OCI-M2 (cell line): Measurements from ENCODE around the gene ICA1L.

Experiments
- DNase-seq: peaks from one replicate; lab custom pipeline; 2025; ENCODE audit not compliant: unreplicated experiment; lab: John Stamatoyannopoulos, UW

Gene ICA1L

GRCh38 chr2:202782940-202783558 lies 88.5 kb downstream of the ICA1L start:
- DNase-seq: no peak

DNA sequence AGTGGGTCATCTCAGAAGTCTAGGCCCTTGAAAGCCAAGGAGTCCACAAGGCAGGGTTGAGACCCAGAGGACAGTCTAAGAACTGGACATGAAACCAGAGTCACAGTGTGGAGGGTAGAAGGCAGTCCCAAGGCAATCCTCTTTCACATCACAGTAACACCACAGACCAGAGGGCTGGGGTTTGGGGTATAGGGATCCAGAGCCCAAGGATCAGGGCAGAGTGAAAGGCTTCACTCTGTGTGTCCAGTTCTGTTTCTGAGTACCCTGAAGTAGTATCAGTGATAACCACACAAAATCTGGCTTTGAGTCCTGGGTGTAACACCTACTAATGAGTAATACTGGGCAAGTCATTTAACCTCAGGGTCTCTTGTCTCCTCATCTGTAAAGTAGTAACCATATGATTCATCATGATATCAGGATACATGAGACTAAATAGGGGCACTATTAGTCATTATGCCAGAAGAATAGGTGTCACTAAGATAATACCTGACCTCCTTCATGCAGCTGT lies 91.0 kb downstream of the ICA1L start:
- DNase-seq: no peak

DNA sequence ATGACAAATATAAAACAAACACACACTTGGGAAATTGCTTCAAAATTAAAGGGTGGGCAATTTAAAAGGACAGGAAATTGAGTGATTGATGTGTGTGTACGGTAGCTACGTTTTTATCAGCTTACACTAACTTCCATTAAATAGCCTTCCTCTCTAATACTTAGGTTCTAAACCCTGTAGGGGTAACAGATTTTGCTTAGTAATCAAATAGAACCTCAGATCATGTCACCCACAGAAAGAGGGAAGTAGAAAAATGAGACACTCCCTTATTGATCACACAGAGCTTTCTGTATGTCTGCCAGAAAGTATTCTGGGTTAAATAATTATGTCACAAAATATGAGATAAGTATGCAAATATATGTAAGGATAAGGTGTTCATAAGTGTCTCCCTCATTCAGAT lies 93.3 kb downstream of the ICA1L start:
- no peak for DNase-seq

DNA sequence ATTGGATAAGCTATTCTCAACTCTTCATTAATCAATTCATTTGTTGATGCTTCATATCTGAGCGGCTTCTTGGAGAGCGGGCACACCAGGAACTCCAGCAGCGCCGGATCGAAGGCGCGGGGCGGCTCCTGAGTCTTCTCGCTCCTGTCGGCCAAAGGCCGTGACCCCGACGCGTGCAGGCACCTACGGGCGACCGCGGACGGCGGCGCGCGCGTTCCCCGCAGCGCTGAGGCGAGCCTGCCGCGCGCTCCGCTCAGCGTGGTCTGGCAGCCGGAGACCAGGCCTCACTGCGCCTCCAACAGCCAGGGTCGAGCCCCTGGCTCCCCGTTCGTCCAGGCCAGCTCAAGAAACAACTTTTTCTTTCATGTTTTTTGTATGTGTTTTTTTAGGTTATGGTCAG lies 97.5 kb downstream of the ICA1L start:
- no peak for DNase-seq

DNA sequence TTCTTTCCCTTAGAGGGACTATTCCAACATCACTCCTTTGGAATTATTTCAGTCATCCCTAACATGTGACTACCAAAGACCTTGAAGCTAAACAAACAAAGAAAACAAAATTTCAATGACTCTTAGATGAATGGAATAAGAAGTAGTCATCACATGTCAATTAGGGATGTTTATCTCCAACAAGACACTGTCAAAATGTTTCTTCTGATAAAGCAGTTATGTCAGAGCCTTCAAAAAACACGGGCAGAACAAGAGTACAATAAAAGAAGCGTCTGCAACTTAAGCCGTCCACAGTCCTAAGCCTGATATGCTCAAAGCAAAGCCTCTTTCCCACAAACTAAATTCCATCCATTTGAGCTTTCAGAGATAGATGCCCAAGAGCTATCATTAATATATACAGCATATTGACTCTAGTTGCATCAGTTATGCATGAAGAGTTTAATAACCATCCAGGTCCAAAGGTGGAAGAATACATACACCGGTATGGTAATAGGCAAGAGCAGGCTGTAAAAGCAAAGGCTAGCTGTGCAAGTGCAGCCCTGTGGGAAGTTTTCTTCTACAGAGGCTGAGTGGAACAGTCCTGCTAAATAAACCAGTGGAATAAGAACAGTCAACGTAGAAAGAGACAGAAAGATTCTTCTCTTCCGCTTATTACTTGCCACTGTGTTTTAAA lies 98.1 kb downstream of the ICA1L start:
- no peak for DNase-seq

GRCh38 chr2:202771741-202772460 lies 99.7 kb downstream of the ICA1L start:
- no peak for DNase-seq

DNA sequence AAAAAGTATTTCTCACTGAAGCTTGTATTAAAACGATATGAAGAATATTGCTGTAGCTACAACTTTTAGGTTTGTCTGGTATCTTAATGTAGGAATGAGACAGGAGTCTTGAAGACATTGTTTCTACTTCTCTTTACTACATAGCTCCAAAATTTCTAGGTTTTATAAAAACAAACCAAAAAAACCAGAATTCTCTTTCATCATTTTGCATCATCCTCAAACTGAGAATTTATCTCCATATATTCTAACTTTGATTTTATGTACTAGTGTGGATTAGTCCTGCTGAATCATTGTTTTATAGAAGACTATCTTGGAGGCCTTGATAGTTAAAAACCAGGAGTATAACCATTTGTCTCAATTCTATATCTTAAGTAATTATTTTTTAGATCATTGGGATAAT lies 100.2 kb downstream of the ICA1L start:
- no peak for DNase-seq

DNA sequence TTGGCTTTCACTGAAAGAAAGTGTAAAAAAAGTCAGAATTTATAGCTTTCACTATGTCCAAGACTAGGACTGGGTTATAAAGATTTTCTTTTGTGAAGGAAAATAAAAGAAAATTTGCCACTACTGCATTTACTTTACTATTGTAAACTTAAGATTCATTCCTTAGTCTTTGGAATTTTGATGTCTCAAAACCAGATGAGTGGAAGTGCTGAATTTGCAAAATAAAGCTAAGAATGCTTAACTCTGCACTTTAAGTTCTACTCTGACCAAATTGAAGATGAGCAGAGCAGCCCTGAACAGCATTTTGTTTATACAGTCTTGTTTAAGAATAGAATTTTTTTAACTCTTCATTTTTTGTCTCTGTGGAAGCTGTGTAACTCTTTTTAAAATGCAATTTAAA lies 102.4 kb downstream of the ICA1L start:
- DNase-seq: no peak

DNA sequence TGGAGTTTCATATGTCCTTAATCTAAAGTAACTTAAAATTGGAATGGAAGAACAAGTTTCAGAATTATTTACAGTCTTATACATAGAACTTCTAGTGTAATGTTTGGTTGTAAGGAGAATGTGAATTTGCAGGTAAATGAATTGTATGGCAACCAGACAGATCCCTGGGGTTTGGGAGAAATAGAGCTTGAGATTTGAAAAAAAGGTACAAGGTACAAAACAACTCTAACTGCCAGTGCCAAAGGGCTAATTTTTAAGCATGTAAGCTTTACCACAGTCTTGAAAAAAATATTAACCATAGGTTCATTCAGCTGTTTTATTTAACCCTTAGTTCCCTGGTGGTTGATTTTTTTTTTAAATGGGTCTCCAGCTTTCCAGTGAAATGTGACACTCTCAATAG lies 103.3 kb downstream of the ICA1L start:
- DNase-seq: no peak

- DNase-seq: no peak
These were observed 106.1 kb downstream of the ICA1L start for GRCh38 chr2:202765436-202765835.

DNA sequence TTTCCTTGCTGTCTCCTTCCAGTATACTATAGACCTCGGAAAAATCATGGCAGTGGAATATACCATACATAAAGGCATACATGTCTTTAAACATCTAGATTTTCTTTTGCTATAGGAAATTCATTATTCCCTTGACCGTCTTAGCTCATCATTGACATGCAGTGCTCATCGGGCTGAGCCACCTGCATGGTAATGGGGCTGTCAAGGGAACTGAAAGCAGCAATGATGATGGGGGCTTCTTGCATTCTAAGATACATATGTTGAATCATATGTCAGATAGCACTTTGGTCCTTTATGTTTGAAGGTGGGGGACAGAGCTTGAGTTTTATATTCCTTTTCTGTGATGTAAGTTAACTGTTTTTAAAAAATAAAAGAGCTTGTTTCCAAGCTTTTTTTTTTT lies 106.6 kb downstream of the ICA1L start:
- DNase-seq: no peak

- no peak for DNase-seq
These were observed 107.7 kb downstream of the ICA1L start for GRCh38 chr2:202763916-202764315.

- DNase-seq: no peak
These were observed 109.0 kb downstream of the ICA1L start for GRCh38 chr2:202762556-202762955.

DNA sequence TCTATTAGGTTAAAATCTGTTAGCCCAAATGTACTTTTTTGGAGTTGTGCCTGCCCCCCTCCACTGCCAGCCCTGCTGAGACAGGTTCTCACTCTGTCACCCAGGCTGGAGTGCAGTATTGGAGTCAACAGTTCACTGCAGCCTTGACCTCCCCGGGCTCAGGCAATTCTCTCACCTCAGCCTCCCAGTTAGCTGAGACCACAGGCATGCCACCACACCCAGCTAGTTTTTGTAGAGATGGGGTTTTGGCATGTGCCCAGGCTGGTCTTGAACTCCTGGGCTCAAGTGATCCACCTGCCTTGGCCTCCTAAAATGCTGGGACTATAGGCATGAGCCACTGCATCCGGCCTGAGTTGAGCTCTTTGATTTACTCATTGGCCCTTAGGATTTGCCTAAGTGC lies 110.7 kb downstream of the ICA1L start:
- DNase-seq: no peak

DNA sequence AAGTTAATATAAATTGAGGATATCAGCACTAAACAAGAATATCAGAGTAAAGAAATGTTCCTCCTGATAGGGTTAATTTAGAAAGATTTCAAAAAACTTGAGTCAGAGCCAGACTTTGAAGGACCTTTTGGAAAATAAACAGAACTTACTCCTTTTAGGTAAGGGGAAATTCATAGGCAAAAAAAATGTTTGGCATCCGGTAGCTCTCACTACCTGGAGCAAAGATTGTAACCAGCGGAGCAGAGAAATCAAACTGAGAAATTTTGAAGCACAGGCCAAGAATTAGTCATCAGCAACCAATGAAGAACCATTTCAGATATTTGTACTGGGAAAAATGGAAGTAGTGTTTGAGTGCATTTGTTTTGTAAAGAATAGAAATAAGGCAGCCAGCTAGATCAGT lies 113.0 kb downstream of the ICA1L start:
- DNase-seq: no peak

DNA sequence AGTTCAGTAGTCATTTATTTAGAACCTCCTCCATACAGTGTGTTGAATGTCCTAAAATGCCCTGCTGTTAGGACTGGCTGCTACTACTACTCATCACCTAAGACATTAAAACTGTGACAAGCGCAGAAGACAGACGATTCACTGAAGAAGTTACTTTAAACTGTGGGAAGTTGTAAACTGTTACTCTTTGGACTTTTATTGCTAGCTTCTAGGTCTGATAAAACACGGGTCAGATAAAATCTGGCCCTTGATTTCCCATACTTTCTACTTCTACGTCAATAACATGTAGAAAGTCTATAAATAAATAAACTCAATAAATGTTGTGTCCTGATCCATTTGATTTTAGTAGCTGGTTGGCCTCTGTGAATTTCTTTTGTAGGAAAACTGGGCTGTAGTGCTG lies 113.4 kb downstream of the ICA1L start:
- no peak for DNase-seq

DNA sequence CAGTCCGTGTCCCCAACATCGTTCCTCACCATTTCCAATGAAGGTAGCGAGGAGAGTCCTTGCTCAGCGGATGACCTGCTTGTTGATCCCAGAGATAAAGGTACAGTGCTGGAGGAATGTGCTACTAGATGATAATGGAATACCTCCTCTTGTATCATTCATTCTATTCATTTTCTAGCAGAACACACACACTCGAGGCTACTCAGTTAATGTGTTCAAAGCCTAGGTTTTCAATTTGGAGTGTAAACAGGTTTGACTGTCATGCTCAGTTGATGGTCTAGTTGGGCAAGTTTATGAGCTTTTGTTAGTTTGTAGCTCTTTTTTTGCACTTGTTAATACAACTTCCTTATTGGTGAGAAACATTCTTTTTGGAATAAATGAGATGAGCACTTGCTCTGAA lies 114.2 kb downstream of the ICA1L start:
- no peak for DNase-seq

DNA sequence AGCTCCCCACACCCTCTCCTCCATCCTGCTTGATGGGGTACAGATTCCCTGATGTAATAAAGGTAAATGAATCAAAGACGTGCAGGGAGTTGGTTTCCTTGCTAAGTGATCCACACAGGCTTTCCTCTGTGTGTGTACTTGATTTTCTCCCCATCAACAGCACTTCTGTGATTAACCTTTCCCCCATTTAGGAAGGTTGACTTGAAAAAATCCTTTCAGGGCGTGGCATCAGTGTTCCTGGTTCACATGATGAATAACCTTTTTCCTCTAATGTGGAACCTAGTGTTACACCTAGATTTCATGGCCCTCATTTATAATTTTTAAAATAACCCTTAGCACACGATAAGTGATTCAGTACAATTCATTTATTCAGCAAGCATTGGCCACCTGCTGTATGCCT lies 115.0 kb downstream of the ICA1L start:
- no peak for DNase-seq

GRCh38 chr2:202754936-202755335 lies 116.6 kb downstream of the ICA1L start:
- DNase-seq: no peak

GRCh38 chr2:202752071-202752470 lies 119.5 kb downstream of the ICA1L start:
- DNase-seq: no peak

- DNase-seq: no peak
These were observed 120.7 kb downstream of the ICA1L start for GRCh38 chr2:202750763-202751427.

DNA sequence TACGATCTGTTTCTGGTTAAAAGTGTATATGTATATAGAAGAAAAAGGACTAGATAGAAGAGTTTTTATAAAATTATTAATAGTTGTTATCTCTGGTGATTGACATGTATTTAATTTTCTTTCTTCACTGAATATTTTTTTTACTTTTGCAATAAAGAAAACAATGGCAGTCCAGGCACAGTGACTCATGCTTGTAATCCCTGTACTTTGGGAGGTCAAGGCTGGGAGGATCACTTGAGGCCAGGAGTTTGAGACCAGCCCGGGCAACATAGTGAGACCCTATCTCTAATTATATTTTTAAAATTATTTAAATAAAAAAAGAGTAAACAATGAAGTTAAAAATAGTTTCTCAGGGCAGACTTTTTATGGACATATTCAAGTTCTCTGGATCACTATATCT lies 122.1 kb downstream of the ICA1L start:
- no peak for DNase-seq
